SK-N-MC (cell line): ENCODE results near the gene REEP6.

Source experiments
- DNase-seq: peaks from one replicate; pipeline ENCODE4 v3.0.0-alpha.2; 2011; ENCODE audit warnings: low read depth, low spot score
- H3K27ac ChIP-seq: fragments of 200-600 bp; sonication (generic); 2 replicates; pipeline ENCODE4 v1.5.1; 2016; ENCODE audit warnings: mixed run types
- H3K36me3 ChIP-seq: fragments of 200-600 bp; sonication (generic); 2 replicates; pipeline ENCODE4 v1.6.1; 2017; ENCODE audit warnings: antibody characterized with exemption, low read length, mixed read lengths; ENCODE audit not compliant: insufficient read depth
- H3K4me3 ChIP-seq: fragments of 200-600 bp; sonication (generic); 2 replicates; pipeline ENCODE4 v1.5.1; 2016
- H3K9ac ChIP-seq: fragments of 200-600 bp; sonication (generic); 2 replicates; pipeline ENCODE4 v1.8.0; 2017; ENCODE audit warnings: mixed run types, mixed read lengths; ENCODE audit not compliant: insufficient read length
- H3K9me3 ChIP-seq: fragments of 200-600 bp; sonication (generic); 2 replicates; pipeline ENCODE4 v1.6.1; 2017; ENCODE audit warnings: low read depth, mild to moderate bottlenecking, antibody characterized with exemption, low read length, moderate library complexity, mixed read lengths
- EZH2 ChIP-seq: fragments of 200-600 bp; sonication (generic); IDR thresholded peaks from one replicate; pipeline ENCODE4 v1.6.1; 2017; ENCODE audit warnings: antibody characterized with exemption
- FOXP2 ChIP-seq: optimal IDR thresholded peaks from 2 replicates; pipeline ENCODE3; 2011; ENCODE audit warnings: mild to moderate bottlenecking, moderate library complexity; ENCODE audit not compliant: insufficient read depth; ENCODE audit errors: extremely low read length, control extremely low read depth
- POLR2AphosphoS5 ChIP-seq: IDR thresholded peaks from 2 replicates; pipeline ENCODE4 v1.6.1; 2012; ENCODE audit warnings: mild to moderate bottlenecking, low read depth, low read length, borderline replicate concordance

The REEP6 gene

DNA sequence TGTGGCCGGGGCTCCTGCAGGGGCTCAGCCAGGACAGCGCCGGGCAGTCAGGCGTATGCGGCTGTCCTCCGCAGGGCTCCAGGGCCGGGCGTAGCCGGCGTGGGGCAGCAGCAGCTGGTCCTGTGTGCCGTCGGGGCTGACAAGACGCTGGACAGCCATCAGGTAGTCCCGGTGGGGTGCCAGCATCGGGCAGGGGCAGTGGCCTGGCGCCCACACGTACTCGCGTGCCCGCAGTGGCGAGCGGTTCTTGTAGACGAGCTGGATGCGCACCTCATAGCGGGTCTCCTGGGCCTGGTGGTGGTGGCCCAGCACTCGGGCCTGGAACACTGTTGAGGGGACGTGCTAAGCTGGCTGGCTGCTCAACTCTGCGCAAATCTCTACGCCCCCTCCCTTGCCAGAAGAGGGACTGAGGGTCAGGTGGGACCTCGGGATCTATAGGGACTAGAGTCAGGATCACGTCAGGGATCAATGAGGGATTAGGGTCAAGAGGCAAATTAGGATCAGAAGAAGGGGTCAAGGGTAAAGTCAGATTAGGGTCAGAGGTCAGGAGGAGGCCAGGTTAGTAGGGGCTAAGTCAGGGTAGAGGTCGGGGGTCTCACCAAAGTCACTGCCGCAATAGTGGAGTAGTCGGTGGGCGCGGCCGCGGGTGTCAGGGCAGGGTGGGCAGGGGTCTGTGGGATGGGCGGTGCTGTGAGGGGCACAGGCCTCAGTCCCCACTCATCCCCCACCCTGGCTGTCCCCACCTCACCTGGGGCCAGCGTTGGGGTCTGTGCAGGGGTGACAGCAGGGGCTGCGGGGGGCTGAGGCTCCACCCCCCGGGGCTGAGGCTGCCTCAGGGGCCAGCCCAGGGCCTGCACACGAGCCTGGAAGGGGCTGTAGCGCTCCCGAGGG, 15.3 kb downstream of the REEP6 start:
- Histone ChIP-seq H3K9ac (no peak overlapping the region), H3K4me3 (no peak overlapping the region), H3K36me3 (no peaks in the 10 kb centered on the region), H3K9me3 (no peaks in the 10 kb centered on the region), H3K27ac (no peak overlapping the region)
- TF ChIP-seq POLR2AphosphoS5 (no peak), FOXP2 (no peak), EZH2 (no peak)
- DNase-seq, result no peak

GRCh38 chr19:1507192-1507660, 16.2 kb downstream of the REEP6 start:
- Histone ChIP-seq H3K36me3 (no peaks in the 10 kb centered on the region), H3K27ac (peak overlapping the region; percentile 78), H3K9me3 (no peaks in the 10 kb centered on the region), H3K9ac (no peak overlapping the region), H3K4me3 (peak overlapping the region; percentile 41; the same call in 1 of the 2 replicates)
- TF ChIP-seq FOXP2, result no peak
- no peak for TF ChIP-seq POLR2AphosphoS5
- TF ChIP-seq EZH2, result no peak
- DNase-seq, result no peak

- Histone ChIP-seq H3K4me3 (peak overlapping the region; percentile 79), H3K27ac (peak overlapping the region; percentile 91), H3K36me3 (no peaks in the 10 kb centered on the region), H3K9ac (peak overlapping the region; percentile 64), H3K9me3 (no peaks in the 10 kb centered on the region)
- peak; percentile 89 for DNase-seq
- peak; percentile 58 for TF ChIP-seq FOXP2
- TF ChIP-seq POLR2AphosphoS5, result peak; percentile 58; the same call in 1 of the 2 replicates
- no peak for TF ChIP-seq EZH2
Measured at GRCh38 chr19:1507763-1508506, 17.0 kb downstream of the REEP6 start.

- H3K27ac ChIP-seq, result no peak overlapping the region
- no peak for DNase-seq
- no peak overlapping the region for H3K9ac ChIP-seq
Measured at GRCh38 chr19:1508507-1508856, 17.5 kb downstream of the REEP6 start.

DNA sequence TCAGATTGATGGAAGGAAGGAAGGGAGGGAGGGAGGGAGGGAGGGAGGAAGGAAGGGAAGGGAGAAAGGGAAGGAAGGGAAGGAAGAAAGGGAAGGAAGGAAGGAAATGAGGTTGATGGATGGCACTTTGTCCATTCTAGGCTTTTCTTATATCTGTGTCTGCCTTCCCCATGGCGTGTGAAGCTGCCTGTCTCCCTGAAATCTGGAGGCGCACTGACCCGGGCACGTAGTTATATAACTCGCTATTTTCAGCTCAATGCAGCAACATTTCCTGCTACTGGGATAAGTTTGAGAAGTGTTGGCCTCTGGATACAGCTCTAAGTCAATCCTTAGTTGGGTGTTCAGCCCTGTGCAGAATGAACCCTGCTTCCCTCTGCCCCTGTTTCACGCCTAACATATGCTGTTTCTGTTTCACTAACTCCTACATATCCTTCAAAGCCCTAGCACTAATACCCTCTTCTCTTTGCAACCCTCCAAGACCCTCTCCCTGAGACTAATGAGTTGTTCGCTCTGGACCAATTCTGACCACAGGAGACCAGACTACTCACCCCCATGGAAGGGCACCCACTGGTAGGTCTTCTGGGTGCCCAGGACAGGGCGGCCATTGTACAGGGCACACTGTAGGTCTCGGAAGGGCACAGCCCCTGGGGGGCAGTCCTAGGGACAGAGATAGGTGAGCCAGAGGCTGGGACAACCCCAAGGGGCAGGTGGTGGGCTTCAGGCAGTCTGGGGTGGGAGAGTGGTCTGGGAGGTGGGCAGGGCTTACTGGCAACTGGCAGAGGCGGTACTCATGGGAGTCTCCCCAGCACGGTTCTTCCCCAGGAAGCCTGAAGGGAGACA, 18.8 kb downstream of the REEP6 start:
- DNase-seq, result no peak
- TF ChIP-seq FOXP2 (no peak), POLR2AphosphoS5 (no peak), EZH2 (no peak)
- Histone ChIP-seq H3K9ac (no peak overlapping the region), H3K9me3 (no peaks in the 10 kb centered on the region), H3K36me3 (no peaks in the 10 kb centered on the region), H3K27ac (no peak overlapping the region), H3K4me3 (no peak overlapping the region)

More at GRCh38 chr19:1508507-1508856, 17.5 kb downstream of the REEP6 start:
- Histone ChIP-seq H3K36me3 (no peaks in the 10 kb centered on the region), H3K4me3 (peak overlapping the region; percentile 79), H3K9me3 (no peaks in the 10 kb centered on the region)
- TF ChIP-seq POLR2AphosphoS5, result no peak
- no peak for TF ChIP-seq EZH2
- no peak for TF ChIP-seq FOXP2

DNA sequence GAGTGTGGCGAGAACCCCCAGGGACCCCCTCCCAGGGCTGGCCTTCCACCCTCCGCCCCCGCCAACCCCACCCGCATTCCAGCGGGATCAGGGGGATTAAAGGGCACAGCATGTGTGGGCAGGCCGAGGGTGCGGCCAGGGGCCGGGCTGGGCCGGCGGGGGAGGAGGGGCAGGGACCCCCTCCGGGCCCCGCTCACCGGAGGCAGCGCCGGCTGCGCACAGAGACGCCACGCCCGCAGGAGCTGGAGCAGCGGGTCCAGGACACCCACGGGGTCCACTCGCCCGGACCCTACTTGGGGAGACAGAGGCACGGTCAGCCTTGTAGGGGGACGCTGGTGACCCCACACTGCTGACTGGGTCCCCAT, 19.4 kb downstream of the REEP6 start:
- Histone ChIP-seq H3K9me3 (no peaks in the 10 kb centered on the region), H3K4me3 (no peak overlapping the region), H3K27ac (no peak overlapping the region), H3K36me3 (no peaks in the 10 kb centered on the region), H3K9ac (no peak overlapping the region)
- no peak for DNase-seq
- TF ChIP-seq EZH2, result no peak
- no peak for TF ChIP-seq FOXP2
- no peak for TF ChIP-seq POLR2AphosphoS5

GRCh38 chr19:1510807-1511206, 19.8 kb downstream of the REEP6 start:
- H3K9me3 ChIP-seq, result no peaks in the 10 kb centered on the region
- no peak overlapping the region for H3K9ac ChIP-seq
- no peak for DNase-seq
- H3K36me3 ChIP-seq, result no peaks in the 10 kb centered on the region
- TF ChIP-seq FOXP2 (no peak), EZH2 (no peak), POLR2AphosphoS5 (no peak)
- H3K27ac ChIP-seq, result no peak overlapping the region
- H3K4me3 ChIP-seq, result no peak overlapping the region
